HL-60/S4 treated with phorbol 12-myristate 13-acetate at 8.2 ng/mL for 4 days and 3 days (cell line): ENCODE results near the gene CEP85L.

Experiments used
- in situ Hi-C: fragments of 300-500 bp; cut with MboI; formaldehyde crosslinking; loops from 2 replicates; pipeline ENCODE4 v1.15.0; 2022; ENCODE audit warnings: low sequenced_read_pairs

The CEP85L gene

DNA sequence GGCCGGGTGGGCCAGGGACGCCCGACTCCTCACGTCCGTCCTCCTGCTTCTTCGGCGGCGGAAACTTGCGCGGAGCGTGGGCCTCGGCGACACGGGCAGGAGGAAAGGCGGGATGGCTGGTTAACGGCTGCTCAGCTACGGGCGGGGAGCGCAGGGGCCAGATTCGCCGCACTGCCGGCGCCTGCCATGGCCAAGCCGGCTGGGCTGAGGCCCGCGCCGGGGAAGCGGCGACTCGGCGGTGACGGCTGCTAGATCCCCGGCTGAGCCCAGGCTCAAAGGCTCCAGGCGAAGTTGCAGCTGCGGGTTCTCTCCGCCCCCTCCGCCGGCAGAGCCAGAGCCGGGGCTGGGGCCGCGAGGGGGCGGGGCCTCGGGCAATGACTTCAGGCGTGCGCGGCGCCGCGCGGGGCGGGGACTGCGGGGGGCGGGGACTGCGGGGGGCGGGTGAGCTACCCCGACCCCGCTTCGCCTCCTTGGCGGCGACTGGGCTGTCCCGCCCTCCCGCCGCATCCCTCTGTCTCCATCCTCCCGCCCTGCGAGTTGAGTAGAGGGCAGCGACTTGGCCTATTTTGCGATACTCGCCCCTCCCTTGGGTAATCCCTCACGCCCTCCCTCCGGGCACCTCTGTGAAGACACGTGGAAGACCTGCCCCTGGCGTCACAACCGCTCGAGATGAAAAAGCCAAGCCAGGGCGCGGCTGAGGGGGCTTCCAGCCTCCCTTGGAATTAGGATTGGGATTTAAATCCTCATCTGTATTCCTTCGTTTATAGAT is at the start of gene CEP85L:
Gene CEP85L (minus strand): TSS at position 310 of the 769 bp plus-strand sequence. CDS start 322 bp downstream, outside the sequence.
- in situ Hi-C loops = no loop called here

DNA sequence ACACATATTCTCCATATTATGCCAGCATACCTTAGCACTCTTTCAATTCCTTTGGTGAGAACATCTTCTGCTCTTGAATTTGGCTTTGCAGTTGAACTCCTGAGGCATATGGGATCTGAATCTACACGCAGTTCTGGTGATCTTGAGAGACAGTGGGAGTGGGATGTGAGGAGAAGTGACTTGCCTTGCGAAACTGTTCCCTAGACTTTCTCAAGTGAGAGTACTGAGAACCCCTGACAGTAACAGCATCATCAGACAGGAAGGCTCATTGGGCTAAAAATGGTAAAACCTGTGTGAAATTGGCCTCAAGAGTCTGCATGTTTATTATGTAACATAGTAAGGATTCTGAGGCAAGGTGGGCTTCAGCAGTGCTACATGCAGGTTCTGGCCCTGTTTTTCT is 49.1 kb upstream of the CEP85L start:
- in situ Hi-C loops = no loop called here

DNA sequence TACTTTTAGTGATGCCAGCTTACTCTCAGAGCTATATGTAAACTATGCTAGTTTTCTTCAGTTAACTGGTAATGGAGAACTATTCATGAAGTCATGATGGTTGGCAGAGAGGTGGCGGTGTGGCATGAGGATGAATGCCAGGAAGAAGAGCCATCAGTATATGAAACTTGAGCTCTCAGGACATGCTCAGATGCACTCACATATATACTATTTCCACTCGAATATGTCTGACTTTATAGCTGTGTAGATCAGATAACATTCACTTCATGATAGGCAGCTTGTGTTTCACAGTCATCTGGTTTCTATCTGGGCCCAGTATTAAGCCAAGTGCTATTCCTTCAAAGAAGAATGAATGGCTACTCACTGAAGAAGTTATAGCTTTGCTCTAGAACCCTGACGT is 46.2 kb upstream of the CEP85L start:
- in situ Hi-C loops = no loop called here

DNA sequence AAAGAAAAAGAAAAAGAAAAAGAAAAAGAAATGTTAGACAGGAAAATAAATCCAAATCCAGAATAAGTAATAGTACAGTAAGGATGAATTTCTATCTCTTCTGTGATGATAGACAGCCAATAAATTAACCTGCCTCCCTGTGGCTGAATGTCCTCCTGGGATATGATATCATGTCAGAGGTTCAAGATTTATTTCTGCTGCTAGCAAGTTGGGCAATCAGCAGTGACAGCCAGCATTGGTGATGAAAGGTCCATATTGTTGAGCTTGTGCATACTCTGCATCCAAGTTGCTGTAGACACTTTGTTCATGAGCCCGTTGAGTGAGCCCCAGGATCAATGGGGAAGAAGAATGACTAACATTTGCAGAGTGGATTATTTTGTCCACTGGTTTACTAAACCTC is 44.9 kb upstream of the CEP85L start:
- in situ Hi-C loops = no loop called here

DNA sequence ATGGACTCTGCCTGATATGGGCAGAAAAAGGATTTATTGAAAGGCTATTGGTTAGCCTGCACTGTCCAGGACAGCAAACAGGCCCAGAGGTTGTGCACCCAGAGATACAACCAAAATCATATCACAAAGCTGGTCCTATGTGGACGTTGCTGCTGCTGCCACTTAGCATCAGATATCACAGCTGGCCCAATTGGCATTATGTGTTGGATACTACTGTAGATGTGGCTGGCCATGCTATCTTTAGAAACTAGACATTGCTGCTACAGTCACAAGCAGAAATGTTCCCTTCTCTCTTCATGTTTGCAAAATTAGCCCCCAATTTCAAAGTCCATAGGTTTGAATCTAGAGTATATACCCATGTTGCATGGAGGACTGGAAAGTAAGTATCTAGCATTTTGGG is 42.2 kb upstream of the CEP85L start:
- in situ Hi-C loops = no loop called here

DNA sequence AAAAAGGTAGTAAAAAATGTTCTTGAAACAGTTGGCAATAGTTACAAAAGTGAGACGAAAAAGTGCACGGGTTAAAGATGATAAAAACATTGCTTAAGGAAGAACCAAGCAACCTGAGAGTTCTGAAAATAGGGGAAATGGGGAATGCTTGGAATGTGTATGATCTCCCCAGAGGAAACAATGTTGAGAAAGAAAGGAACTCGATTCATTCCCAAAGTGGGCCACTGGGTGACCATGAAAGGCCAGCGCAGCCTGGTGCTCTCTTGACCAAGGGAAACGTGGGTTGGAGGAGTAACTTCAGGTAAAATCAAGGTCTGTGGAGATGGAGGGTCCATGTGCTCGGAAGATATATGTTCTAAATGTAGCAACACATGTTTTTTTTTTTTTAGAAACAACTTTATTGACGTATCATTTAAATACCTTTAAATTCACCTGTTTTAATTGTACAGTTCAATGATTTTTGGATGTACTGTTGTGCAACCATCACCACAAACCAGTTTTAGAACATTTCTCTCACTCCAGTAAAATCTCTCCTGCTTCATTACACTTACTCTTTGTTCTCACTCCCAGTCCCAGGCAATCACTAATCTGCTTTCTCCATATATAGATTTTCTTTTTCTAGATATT is 34.5 kb upstream of the CEP85L start:
- in situ Hi-C loops = no loop called here

DNA sequence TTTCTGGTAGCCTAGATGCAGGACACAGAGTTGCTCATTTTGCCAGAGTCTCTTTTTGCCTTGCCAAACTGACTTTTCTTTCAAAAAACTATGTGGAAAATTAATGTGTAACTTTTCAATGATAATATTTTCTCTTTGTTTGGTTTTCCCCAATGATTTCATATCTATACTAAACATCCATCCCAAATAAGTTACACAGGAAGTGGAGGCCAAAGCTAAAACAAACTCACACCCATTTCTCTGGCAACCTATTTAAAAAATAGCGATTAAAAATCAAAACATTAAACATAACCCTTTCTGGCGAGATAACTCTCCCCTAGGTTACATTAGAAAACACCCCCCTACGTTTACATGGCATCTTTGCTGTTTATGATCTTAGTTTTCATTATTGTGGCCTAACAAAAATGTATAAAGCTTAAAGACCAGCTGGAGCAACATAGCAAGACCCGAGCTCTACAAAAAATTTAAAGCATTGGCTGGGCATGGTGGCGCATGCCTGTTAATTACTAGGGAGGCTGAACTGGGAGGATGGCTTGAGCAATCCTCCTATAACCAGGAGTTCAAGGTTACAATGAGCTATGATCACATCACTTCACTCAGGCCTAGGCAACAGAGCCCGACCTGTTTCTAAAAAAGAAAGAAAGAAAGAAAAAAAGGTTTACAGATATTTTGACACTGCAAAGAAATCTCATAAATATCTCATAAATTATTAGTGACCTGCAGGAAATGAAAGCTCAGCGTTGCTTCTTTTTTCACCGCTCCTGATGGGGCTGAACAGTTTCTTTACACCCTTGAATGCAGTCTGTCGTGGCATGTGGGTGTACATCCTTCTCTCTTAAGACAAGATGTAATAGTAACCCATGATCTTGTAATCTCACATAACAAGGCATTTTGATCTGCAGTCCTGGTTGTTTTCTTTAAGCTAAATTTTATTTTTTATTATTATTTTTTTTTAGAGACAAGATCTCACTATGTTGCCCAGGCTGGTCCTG is 32.8 kb upstream of the CEP85L start:
- in situ Hi-C loops = no loop called here

DNA sequence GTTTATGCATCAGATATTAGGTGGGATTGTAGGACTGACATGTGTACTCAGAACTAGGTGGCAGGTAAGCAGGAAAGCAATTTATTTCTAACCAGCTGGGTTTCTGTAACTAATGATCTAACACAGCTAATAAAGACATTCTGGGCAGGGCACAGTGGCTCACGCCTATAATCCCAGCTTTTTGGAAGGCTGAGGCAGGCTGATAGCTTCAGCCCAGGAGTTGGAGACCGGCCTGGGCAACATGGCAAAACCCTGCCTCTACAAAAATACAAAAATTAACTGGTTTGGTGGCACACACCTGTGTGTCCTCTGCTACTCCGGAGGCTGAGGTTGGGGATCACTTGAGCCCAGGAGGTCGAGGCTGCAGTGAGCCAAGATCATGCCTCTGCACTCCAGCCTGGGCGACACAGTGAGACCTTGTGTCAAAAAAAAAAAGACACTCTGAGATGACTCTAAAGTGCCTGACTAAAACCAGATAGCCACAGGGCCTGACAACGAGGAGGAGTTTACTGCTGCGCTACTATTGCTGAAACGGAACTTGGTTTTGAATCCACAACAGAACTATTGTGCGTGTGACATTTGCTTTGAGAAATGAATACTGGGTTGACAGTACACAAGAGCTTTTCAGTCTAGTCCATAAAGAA is 29.2 kb upstream of the CEP85L start:
- in situ Hi-C loops = no loop called here

DNA sequence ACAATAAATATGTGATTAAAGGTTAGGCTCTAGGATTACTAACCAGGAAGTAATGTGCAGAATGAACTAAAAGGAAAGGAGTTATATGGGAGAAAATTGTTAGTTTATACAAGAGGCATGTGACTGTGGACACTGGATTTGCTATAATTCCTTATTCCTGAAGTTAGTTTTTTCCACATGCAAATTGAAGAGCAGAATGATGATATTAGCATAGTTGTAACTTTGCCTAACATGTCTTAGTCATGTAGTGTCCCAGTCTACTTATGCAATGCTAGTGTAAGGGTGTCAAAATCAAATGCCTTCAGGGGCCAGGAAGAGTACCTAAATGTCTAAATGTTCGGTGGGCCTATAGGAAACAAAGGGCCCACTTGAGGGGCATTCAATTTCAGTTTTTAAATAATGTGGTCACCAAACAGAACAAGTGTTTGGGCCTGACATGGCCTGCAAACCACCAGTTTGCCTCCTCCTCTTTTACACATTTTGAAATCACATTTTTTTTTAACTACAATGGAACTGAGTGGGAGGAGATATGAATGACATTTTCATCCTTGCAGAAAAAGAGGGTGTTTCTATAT is 28.0 kb upstream of the CEP85L start:
- in situ Hi-C loops = no loop called here

DNA sequence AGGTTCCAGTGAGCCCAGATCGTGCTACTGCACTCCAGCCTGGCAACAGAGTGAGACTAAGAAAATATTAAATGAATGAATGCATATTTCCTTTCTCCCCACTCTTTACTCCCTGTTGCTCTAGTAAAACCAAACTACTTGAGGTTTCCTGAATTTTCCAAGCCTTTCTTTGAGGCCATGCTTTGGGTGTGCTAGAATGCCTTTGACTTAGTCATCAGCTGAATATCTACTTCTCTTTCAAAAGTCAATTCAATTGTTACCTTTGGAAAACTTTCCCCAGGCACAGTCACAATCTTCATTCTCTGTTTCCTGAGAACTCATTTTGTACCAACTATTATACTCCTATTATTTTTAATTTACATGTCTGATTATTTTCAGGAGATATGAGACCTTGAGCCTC is 27.5 kb upstream of the CEP85L start:
- in situ Hi-C loops = no loop called here

DNA sequence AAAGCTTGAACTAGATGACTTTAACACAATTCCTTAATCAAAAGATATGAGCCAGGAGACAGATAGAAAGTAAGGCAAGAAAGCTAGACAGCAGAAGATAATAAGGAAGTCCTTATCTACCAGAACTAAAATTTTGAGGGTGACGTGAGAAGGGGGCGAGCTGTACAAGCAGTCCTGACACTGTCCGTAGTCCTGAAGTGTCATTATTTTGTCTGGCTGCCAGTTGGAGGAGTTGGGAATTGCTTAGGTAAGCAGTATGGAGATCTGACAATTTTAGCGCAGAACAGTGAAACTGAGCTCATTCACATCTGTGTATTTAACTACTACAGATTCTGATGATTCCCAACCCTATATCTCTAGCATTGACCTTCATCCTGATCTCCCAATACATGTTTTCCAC is 25.8 kb upstream of the CEP85L start:
- in situ Hi-C loops = no loop called here

DNA sequence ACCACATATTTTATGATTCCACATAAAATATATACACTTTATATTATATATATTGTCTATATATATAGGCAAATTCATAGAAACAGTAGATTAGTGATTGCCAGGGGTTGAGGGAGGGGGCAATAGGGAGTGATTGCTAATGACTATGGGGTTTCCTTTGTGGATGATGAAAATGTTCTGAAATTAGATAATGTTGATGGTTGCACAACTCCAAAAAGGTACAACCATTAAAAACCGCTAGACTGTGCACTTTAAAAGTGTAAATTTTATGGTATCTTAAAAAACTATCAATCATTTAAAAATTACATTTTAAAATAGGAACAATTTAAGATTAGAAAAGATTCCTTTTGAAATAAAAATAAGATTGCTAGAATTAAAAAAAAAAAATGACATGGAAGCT is 23.8 kb upstream of the CEP85L start:
- in situ Hi-C loops = no loop called here

DNA sequence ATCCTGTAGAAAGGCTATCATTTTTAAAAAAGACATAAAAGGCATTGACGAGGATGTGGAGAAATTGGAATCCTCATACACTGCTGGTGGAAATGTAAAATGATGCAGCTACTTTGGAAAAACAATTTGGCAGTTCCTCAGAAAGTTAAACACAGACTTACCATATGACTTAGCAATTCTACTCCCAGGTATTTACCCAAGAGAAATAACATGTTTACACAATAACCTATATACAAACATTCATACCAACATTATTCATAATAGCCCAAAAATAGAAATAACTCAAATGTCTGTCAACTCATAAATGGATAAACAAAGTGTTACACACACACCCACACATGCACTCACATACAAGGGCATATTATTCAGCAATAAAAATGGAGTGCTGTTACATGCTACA is 23.4 kb upstream of the CEP85L start:
- in situ Hi-C loops = no loop called here

DNA sequence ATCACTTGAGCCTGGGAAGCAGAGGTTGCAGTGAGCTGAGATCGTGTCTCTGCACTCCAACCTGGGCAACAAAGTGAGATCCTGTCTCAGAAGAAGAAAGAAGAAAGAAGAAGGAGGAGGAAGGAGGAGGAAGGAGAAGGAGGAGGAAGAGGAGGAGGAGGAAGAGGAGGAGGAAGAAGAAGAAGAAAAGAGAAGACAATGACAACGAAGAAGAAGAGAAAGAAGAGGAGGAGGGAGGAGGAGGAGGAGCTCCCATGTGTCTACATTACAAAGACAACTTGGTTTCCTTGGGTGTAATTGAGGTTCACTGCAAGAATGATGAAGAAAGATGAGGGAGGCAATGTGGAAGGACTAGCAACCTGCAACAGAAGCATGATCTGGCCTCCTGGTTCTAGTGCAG is 21.3 kb upstream of the CEP85L start:
- in situ Hi-C loops = no loop called here

DNA sequence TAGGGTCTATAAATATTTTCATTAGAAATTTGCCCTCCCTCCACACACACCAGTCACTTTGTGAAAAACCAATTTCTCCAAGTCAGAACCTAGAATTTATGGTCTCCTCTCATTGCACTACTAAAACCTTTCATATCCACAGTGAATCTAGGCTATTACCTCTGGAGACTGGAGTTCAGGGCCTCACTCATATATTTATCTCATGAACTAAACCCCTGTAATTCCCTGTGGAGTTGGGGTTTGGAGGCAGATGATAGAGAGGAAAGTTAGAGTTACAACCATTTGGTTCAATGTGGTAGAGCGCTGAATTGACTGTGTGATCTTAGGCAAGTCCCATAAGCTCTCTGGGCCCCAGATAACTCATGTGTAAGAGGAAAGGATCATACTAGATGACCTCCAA is 18.2 kb upstream of the CEP85L start:
- in situ Hi-C loops = no loop called here

DNA sequence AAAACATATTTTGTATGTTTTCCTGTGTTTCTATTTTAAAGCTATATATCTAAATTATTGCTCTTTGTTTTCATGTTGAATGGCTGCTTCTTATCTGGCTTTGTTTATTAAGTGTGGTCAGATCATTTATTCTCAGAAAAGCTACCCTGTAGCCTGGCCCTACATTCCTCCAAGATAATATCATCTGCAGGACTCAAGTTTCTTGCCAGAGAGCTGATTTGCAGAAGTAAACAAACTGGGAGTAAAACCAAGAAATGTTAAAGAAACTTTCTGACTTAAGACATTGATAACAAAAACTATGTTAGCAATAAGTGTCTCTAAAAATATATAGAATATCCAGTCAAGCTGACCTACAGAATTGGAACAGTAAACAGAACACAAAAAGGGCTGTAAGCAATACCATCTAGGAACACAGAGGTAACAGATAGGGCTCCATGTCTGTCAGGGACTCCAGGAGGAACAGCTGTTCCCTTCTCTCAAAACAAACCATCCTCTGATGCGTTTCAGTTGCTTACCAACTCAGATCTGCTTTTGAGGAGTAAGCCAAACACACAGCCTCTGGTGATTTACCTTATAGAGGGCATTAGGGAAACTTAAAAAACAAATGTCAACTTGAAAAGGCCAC is 17.5 kb upstream of the CEP85L start:
- in situ Hi-C loops = no loop called here

DNA sequence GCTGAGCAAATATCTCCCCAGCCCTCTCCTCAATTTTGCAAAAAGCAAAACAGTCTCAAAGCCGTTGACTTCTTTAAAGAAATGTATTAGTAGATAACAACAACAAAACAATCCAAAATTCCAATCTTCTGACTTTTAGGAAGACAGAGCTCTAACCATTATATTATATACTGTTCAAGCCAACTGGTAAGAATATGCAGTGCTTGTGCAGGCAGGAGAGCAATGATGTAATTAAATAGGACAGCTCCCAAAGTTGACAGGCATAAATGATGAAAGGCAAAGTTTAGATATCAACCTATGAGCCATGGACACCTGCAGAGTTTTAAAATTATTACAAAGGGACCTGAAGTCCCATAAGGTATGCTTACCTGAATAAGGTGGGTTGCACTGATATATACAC is 16.6 kb upstream of the CEP85L start:
- in situ Hi-C loops = no loop called here

DNA sequence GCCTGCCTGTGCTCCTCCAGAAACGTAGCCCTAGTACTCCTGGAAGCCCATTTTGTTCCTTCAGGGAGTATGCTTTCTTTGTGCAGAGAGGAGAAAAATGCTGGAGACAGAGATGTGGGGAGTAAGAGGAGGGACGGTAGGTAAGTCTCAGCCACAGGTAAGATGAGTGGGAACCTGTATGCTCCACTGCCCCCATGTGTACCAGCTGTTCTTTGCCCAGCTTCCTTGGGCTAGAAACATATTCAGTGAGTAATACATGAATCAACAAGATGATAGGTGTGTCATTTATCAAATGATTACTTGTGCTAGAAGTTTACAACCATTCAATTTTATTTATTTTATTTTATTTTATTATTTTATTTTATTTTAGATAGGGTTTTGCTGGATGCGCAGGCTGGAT is 13.6 kb upstream of the CEP85L start:
- in situ Hi-C loops = no loop called here

DNA sequence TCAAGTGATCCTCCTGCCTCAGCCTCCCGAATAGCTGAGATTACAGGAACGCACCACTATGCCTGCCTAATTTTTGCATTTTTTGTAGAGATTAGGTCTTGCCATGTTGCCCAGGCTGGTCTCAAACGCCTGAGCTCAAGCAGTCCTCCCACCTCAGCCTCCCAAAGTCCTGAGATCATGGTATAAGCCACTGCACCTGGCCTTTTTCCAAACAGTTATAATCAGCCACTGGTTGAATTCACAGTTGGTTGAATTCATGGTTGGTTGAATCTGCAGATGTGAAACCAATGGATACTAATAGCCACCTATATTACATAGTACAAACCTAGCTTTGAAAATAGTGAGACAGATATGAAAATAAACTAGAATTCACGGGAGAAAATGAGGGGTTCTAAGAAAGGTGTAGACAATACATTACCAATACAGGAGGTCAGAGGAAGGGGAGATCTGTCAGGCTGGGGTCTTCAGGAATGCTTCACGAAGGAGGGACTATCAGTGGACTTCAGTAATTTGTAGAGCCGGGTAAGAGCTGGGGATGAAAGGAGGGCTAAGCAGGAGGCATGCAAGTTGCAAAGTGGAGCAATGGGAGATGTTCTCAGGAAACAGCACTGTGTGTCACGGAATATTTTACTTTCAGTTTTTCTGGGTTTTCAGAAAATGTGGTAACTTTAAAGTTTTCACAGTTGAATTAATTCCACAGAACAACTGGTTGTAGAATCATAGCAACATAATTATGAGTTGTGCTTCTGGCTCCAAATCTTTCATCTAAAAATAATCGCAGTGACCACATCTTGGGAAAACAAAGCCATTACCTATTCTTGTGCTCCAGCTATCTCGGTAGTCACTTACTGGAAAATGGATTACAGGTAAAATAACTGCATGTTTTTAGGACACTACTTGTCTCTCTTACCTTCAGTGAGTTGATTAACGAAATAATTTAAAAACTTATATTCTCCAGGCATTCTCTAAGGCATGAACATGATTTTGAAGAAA is 12.9 kb upstream of the CEP85L start:
- in situ Hi-C loops = no loop called here
